Measurements from ENCODE around the gene NOP53. TPM values are rescaled to one million over a fixed set of nuclear protein-coding genes. Genes with fewer than 3 reads are reported as not detected.

The NOP53 gene
- total and polyA plus RNA-seq, 2 donors (not counting 1 experiment from before 2014, with no cell fraction given) = 59.6 to 60.8 TPM

- no peaks in the 10 kb centered on the region for H3K27me3 ChIP-seq (ENCODE audit: control insufficient read depth, insufficient read depth, low read length)
- no peak overlapping the region for H3K4me2 ChIP-seq (ENCODE audit: extremely low read depth, insufficient read depth, low read length)
- no peak for DNase-seq (ENCODE audit: low read depth in 2 of 2)
- no peaks in the 10 kb centered on the region for H3K79me2 ChIP-seq (ENCODE audit: control insufficient read depth, insufficient read depth, low read length)
- H3K27ac ChIP-seq (ENCODE audit: insufficient read depth, low read length) = no peak overlapping the region
- H3K36me3 ChIP-seq (ENCODE audit: control insufficient read depth, insufficient read depth, low read length) = peaks cover 25% of the 10 kb centered on the region
- H3K9me3 ChIP-seq (ENCODE audit: control insufficient read depth, insufficient read depth, low read depth, low read length) = no peaks in the 10 kb centered on the region
- no peaks in the 10 kb centered on the region for H3K4me1 ChIP-seq (ENCODE audit: control insufficient read depth, extremely low read depth, insufficient read depth, low read length)
- H3K9ac ChIP-seq (ENCODE audit: insufficient read depth, low read length) = no peak overlapping the region
- no peak overlapping the region for H2AFZ ChIP-seq (ENCODE audit: low read length)
- H4K20me1 ChIP-seq (ENCODE audit: control insufficient read depth, extremely low read depth, insufficient read depth, low read length) = no peaks in the 10 kb centered on the region
- no peak overlapping the region for H3K4me3 ChIP-seq (replicated peaks in 1 of 4; ENCODE audit: control extremely low read depth in 1 of 4, insufficient read depth in 1 of 4, low read depth in 3 of 4, low read length in 4 of 4)
- no peak for TF ChIP-seq EZH2 (IDR thresholded peaks at IDR 0.05; ENCODE audit: low read length, missing control alignments)
Observed at GRCh38 chr19:47757617-47758442, 12.5 kb downstream of the NOP53 start.

- Histone ChIP-seq H3K4me2 (ENCODE audit: extremely low read depth, insufficient read depth, low read length) (no peak overlapping the region), H2AFZ (ENCODE audit: low read length) (no peak overlapping the region), H3K27me3 (ENCODE audit: control insufficient read depth, insufficient read depth, low read length) (no peaks in the 10 kb centered on the region), H3K9me3 (ENCODE audit: control insufficient read depth, insufficient read depth, low read depth, low read length) (no peaks in the 10 kb centered on the region), H3K79me2 (ENCODE audit: control insufficient read depth, insufficient read depth, low read length) (no peaks in the 10 kb centered on the region), H3K4me1 (ENCODE audit: control insufficient read depth, extremely low read depth, insufficient read depth, low read length) (no peaks in the 10 kb centered on the region), H3K36me3 (ENCODE audit: control insufficient read depth, insufficient read depth, low read length) (peaks cover 24% of the 10 kb centered on the region), H4K20me1 (ENCODE audit: control insufficient read depth, extremely low read depth, insufficient read depth, low read length) (no peaks in the 10 kb centered on the region), H3K9ac (ENCODE audit: insufficient read depth, low read length) (no peak overlapping the region), H3K4me3 (replicated peaks in 1 of 4; ENCODE audit: control extremely low read depth in 1 of 4, insufficient read depth in 1 of 4, low read depth in 3 of 4, low read length in 4 of 4) (no peak overlapping the region), H3K27ac (ENCODE audit: insufficient read depth, low read length) (no peak overlapping the region)
- TF ChIP-seq CTCF (conservative IDR thresholded peaks at IDR 0.05 in 1 of 2, IDR thresholded peaks at IDR 0.05 in 1 of 2; ENCODE audit: low read depth in 1 of 2, low read length in 2 of 2) (no peak), EZH2 (IDR thresholded peaks at IDR 0.05; ENCODE audit: low read length, missing control alignments) (no peak)
- DNase-seq (ENCODE audit: low read depth in 2 of 2) = no peak
Observed at GRCh38 chr19:47758443-47758804, 13.1 kb downstream of the NOP53 start.

GRCh38 chr19:47760632-47760999, 15.3 kb downstream of the NOP53 start:
- H3K27ac ChIP-seq (ENCODE audit: insufficient read depth, low read length) = no peak overlapping the region

More at GRCh38 chr19:47760632-47760999, 15.3 kb downstream of the NOP53 start:
- Histone ChIP-seq H3K9ac (ENCODE audit: insufficient read depth, low read length) (no peak overlapping the region), H4K20me1 (ENCODE audit: control insufficient read depth, extremely low read depth, insufficient read depth, low read length) (no peaks in the 10 kb centered on the region), H3K36me3 (ENCODE audit: control insufficient read depth, insufficient read depth, low read length) (peaks cover 20% of the 10 kb centered on the region), H3K4me1 (ENCODE audit: control insufficient read depth, extremely low read depth, insufficient read depth, low read length) (no peaks in the 10 kb centered on the region), H3K79me2 (ENCODE audit: control insufficient read depth, insufficient read depth, low read length) (no peaks in the 10 kb centered on the region), H3K4me2 (ENCODE audit: extremely low read depth, insufficient read depth, low read length) (no peak overlapping the region), H2AFZ (ENCODE audit: low read length) (no peak overlapping the region), H3K4me3 (replicated peaks in 1 of 4; ENCODE audit: control extremely low read depth in 1 of 4, insufficient read depth in 1 of 4, low read depth in 3 of 4, low read length in 4 of 4) (no peak overlapping the region), H3K9me3 (ENCODE audit: control insufficient read depth, insufficient read depth, low read depth, low read length) (no peaks in the 10 kb centered on the region), H3K27me3 (ENCODE audit: control insufficient read depth, insufficient read depth, low read length) (no peaks in the 10 kb centered on the region)
- no peak for DNase-seq (ENCODE audit: low read depth in 2 of 2)
- TF ChIP-seq CTCF (conservative IDR thresholded peaks at IDR 0.05 in 1 of 2, IDR thresholded peaks at IDR 0.05 in 1 of 2; ENCODE audit: low read depth in 1 of 2, low read length in 2 of 2) (no peak), EZH2 (IDR thresholded peaks at IDR 0.05; ENCODE audit: low read length, missing control alignments) (no peak)

Measured in fibroblast of lung (primary cell).